Peyer's patch (tissue), 4 donors: ENCODE results near the gene SERINC5.

Experiments
- POLR2A ChIP-seq, 2 donors: fragments of 450-650 bp; IDR thresholded peaks; one replicate each; pipeline ENCODE4 v1.5.1; 2017; ENCODE audit warnings: antibody characterized with exemption in 2 of 2, mild to moderate bottlenecking in 2 of 2, moderate library complexity in 2 of 2
- TF ChIP-seq, protein P1 (sequence below), 6 experiments: fragments of 450-650 bp in 4 of 6; fragments of 200-600 bp in 2 of 6; sonication (generic) in 1 of 6; IDR thresholded peaks; one replicate each; pipeline ENCODE4 v1.5.1; 2017 to 2019; ENCODE audit warnings: antibody characterized with exemption in 6 of 6, mild to moderate bottlenecking in 3 of 6, moderate library complexity in 1 of 6

DNA sequence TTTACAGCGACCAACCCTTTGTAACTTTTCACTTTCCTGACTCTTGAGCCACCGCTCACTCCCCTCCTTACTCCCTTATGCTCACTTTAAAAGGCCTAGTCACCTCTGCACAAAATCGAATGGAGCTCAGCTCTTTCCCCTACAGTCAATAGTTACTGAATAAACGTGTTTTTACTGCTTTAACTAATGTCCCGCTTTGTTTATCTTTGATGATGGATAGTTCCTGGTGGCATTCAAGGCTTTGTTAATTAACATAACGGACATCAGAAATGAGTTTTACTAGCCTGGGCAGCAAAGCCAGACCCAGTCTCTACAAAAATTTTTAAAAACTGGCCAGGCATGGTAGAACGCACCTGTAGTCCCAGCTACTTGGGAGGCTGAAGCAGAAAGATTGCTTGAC, 5.0 kb downstream of the SERINC5 start:
- TF ChIP-seq, protein P1, sequence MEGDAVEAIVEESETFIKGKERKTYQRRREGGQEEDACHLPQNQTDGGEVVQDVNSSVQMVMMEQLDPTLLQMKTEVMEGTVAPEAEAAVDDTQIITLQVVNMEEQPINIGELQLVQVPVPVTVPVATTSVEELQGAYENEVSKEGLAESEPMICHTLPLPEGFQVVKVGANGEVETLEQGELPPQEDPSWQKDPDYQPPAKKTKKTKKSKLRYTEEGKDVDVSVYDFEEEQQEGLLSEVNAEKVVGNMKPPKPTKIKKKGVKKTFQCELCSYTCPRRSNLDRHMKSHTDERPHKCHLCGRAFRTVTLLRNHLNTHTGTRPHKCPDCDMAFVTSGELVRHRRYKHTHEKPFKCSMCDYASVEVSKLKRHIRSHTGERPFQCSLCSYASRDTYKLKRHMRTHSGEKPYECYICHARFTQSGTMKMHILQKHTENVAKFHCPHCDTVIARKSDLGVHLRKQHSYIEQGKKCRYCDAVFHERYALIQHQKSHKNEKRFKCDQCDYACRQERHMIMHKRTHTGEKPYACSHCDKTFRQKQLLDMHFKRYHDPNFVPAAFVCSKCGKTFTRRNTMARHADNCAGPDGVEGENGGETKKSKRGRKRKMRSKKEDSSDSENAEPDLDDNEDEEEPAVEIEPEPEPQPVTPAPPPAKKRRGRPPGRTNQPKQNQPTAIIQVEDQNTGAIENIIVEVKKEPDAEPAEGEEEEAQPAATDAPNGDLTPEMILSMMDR (IDR thresholded peaks at IDR 0.05) = no peak
- no peak for TF ChIP-seq POLR2A (IDR thresholded peaks at IDR 0.05)
